GM18505 (cell line): ENCODE data around the gene RHOBTB3.
"Not testable (repeated sequence)": the region's sequence is repeated elsewhere in the genome, so short reads cannot be mapped to it uniquely, and the experiment has no call there.

Source experiments
- ATAC-seq: cut with Tn5 transposase; IDR thresholded peaks from one replicate; pipeline ENCODE4 v1.9.1; 2021; ENCODE audit not compliant: unreplicated experiment
- POLR2A ChIP-seq: IDR thresholded peaks from 4 replicates; pipeline ENCODE4 v1.6.1; 2011; ENCODE audit warnings: borderline replicate concordance; ENCODE audit not compliant: insufficient read depth, insufficient read length; ENCODE audit errors: extremely low read depth

Gene RHOBTB3

DNA sequence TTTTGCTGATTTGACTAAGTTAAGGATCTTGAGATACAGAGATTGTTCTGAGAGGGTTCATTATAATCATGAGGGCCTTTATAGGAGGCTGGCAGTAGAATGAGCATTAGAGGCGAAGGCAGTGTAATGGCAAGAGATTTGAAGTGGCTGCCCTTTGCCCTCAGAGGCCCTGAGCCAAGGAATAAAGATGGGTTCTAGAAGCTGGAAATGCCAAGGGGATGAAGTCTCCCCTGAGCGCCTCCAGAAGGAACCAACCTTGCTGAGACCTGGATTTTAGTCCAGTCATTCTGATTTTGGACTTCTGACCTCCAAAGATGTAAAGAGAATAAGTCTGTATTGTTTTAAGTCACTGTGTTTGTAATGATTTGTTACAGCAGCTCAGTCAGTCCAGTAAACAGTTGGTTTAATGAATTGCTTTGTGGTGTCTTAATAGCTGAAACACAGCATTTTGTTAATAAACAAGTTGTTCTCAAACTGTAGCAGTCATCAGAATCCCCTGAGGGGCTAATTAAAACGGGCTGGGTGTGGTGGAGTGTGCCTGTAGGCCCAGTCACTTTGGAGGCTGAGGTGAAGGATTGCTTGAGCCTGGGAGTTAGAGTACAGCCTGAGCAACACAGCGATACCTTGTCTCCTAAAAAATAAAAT lies 68.2 kb downstream of the RHOBTB3 start:
- no peak for ATAC-seq
- TF ChIP-seq POLR2A: no peak

GRCh38 chr5:95800553-95800952 lies 69.4 kb downstream of the RHOBTB3 start:
- no peak for TF ChIP-seq POLR2A
- no peak for ATAC-seq

DNA sequence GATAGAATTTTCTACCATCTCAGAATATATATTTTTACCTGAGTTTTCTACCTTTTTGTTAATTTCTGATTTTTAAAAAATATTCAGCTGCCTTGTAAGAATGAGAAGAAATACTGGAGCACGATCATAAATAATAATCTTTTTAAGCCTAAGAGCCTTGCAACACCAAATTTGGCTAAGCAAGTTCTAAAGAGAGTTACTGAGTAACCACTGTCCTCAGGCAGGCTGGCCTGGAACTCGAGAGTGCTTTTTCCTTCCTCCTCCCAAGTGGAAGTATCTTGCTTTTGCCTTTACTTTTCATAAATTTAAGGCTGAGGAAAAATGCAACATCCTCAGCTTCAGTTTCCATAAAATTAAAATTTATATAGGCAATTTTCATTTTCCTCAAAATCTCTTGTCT lies 70.4 kb downstream of the RHOBTB3 start:
- no peak for TF ChIP-seq POLR2A
- no peak for ATAC-seq

DNA sequence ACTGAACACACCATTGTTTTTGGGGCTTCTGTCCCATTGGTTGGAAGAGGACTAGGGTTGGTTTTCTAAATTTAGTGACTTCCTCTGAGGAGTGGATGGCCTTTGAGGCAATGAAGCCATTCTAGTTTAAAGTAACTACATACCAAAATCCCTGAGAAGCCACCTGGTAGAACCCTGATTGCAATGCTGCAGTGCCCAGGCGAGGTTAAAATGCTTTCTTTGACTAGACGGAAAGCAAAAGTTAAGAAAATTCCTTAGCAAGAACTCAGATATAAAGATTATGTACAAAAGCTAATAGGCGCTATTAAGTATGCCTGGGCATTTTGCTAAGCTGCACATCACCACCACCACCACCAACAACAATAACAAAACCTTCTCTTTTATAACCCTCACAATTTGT lies 70.8 kb downstream of the RHOBTB3 start:
- TF ChIP-seq POLR2A: no peak
- ATAC-seq: no peak

- no peak for TF ChIP-seq POLR2A
- no peak for ATAC-seq
Observed at GRCh38 chr5:95803271-95804148, 72.4 kb downstream of the RHOBTB3 start.

DNA sequence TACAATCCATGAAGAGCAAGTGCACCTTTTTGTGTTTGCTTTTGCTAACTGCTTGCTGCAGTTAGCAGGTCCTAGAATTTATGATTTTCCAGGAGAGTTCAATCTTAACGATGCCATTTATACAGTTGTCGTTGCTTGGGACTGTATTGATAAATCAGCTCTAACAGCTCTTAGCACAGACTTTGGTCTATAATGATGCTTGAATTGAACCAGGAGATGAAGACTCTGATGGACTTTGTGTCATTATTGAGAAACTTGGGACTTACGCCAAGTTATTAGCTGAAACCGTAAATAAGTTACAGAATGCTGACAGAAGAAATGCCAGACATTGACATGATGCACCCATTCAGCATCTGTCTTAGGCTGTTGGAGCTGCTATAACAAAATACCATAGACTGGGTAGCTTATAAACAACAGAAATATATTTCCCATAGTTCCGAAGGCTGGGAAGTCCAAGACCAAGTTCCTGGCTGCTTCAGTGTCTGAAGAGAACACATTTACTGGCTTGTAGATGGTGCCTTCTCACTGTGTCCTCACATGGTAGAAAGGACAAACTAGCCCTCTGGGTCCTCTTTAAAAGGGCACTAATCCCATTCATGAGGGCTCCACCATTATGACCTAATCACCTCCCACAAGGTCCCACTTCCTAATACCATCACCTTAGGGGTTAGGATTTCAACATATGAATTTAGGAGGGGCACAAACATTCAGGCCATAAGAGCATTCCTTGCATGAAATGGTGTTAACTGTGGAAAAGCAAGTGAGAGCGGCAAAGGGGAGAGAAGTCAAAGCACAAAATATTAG lies 73.8 kb downstream of the RHOBTB3 start:
- ATAC-seq: no peak
- TF ChIP-seq POLR2A: no peak

GRCh38 chr5:95806687-95807086 lies 75.6 kb downstream of the RHOBTB3 start:
- no peak for ATAC-seq
- TF ChIP-seq POLR2A: no peak

DNA sequence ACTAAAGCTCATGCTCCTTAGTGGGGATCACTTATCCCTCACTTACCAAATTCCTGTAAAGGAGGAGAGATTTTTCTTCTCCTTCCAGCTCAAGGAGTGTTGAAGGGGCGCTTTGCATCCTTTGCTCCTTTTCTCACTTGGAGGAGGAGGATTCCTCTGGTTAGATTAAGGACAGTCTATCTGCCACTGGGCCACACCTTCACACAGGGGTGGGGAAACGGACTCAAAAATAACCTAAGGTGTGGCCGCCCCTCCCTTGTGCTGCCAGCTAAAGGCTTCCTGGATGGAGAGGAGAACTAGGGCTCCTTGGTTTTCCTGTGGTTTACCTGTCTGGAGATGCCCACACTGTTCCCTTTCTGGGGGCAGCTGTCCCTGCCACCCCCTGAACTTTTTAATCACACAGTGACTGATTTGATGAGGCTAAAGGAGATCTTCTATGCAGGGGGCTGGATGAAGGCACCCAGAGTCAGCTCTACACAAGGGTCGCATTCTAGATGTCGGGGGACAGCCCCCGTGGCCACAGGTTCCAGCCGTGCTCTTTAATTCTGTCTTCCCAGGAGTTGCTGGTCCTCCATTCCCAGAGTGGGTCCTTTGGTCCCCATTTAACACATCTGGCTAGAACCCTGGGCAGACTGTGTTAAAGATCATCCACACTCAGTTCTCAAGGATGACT lies 77.0 kb downstream of the RHOBTB3 start:
- TF ChIP-seq POLR2A: no peak
- ATAC-seq: no peak

DNA sequence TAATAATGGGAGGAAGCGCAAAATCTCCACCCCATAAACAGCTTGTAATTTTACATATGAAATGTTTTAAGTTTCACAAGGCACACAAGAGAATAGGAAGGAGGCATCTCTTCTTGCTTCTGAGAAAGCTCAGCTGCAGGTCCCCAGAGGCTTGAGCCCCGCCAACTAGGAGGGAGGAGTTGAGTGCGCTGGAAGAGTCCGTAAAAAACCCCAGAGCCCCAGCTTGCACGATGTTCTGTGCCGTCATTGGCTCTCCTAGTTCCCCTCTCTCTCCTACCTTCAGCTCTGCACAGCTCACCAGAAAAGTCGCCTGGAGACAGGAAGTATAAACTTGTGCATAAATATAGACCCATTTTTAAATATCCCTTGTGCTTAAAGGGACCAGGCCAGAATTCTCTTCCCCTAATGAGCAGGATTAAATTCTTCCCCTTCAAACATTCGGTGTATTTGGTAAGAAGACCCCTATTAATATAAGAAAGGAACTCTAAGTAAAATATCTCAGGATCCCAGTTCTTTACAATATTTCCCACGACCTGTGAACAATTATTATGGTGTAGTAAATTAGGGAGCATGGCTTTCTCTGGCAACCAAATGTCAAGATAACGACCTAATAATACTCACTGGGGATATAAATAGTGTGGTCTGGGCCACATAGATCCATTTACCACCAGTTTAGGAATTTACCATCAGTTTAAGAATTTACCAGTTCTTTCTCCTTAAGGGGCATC lies 77.7 kb downstream of the RHOBTB3 start:
- no peak for TF ChIP-seq POLR2A
- peak; percentile 100 for ATAC-seq

DNA sequence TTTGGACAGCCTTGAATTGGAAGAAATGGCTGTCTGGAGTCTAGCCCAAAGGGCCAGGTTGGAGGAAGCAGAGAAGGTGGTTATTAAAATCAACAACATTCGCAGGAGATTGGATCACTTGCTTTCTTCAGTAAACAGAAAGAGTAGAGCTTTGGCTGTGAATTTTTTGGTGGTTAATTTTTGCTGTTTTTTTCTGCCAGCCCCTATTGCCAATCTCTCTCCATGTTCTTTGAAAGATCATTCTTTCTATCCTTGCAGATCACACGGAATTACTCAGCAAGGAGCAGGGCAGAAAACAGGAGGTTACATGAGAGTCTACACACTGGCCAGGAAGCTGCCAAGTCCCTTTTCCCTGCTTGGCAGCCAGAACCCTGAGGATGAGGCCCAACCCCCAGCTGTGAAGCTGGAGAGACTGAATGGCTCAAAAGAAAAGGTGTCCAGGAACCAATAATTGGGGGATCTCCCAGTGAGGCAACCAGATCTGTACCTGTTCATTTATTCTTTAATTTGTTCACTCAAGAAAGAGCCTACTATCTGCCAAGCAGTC lies 78.4 kb downstream of the RHOBTB3 start:
- TF ChIP-seq POLR2A: no peak

DNA sequence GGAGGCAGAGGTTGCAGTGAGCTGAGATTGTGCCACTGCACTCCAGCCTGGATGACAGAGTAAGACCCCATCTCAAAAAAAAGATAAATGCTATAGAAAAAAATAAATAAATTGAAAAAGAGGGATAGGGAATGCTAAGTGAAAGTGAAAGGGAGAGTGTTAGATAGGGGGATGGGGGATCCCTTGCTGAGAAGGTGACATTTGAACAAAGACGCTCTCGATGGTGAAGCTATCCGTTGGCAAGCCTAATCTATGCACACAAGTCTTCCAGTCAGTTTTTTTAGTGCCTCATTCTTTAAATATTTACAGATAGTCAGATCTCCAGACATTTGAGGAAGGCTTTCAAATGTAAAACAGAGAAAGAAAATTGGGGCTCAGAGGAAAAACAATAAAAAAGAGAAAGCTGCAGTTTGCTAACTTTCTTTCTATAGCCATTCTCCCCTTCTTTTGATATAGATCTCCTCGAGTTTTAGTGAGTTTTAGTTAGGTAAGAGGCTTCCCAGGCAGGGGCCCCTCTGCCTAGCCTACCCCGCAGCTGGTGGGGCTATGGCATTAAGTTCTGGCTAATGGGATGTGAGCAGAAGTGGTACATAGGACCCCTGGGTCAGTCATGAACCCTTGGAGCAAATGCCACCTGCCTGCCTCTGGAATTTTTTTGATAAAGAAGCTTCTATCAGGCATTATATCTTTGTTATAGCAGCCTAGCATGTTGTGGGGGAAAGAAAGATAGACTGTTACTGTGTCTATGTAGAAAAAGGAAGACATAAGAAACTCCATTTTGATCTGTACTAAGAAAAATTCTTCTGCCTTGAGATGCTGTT lies 79.4 kb downstream of the RHOBTB3 start:
- no peak for TF ChIP-seq POLR2A
- no peak for ATAC-seq

More for the DNA sequence above, 78.4 kb downstream of the RHOBTB3 start:
- no peak for ATAC-seq

DNA sequence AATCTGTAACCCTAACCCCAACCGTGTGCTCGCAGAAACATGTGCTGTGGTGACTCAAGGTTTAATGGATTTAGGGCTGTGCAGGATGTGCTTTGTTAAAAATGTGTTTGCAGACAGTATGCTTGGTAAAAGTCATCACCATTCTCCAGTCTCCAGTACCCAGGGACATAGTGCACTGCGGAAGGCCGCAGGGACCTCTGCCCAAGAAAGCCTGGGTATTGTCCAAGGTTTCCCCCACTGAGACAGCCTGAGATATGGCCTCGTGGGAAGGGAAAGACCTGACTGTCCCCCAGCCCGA lies 79.9 kb downstream of the RHOBTB3 start:
- not testable (repeated sequence) for ATAC-seq

- ATAC-seq: not testable (repeated sequence)
Observed at GRCh38 chr5:95811461-95812073, 80.4 kb downstream of the RHOBTB3 start.
